GM19372 (cell line): ENCODE results near the gene PCBP2.

ENCODE experiments used
- ATAC-seq: cut with Tn5 transposase; IDR thresholded peaks from one replicate; pipeline ENCODE4 v1.9.1; 2021; ENCODE audit warnings: mild to moderate bottlenecking, low read depth, moderate library complexity; ENCODE audit not compliant: unreplicated experiment

Gene PCBP2

GRCh38 chr12:53505555-53506449, 53.9 kb downstream of the PCBP2 start:
- no peak for ATAC-seq

- ATAC-seq = no peak
Observed at GRCh38 chr12:53506450-53506785, 54.5 kb downstream of the PCBP2 start.

GRCh38 chr12:53506881-53507602, 55.1 kb downstream of the PCBP2 start, which contains the start of gene NPFF:
NPFF (minus strand) TSS chr12:53507484; CDS start chr12:53507474, 10 bp downstream.
- no peak for ATAC-seq

GRCh38 chr12:53507603-53507885, 55.6 kb downstream of the PCBP2 start:
- no peak for ATAC-seq

- peak; percentile 96 for ATAC-seq
Observed at GRCh38 chr12:53508534-53509170, 56.8 kb downstream of the PCBP2 start.

GRCh38 chr12:53510181-53510812, 58.4 kb downstream of the PCBP2 start:
- no peak for ATAC-seq

- no peak for ATAC-seq
Observed at GRCh38 chr12:53513712-53514410, 62.0 kb downstream of the PCBP2 start.

- no peak for ATAC-seq
Observed at GRCh38 chr12:53514628-53515290, 62.9 kb downstream of the PCBP2 start.

GRCh38 chr12:53515291-53515680, 63.4 kb downstream of the PCBP2 start:
- ATAC-seq = no peak

- no peak for ATAC-seq
Observed at GRCh38 chr12:53516758-53517455, 65.0 kb downstream of the PCBP2 start.

GRCh38 chr12:53518381-53518780, 66.5 kb downstream of the PCBP2 start:
- no peak for ATAC-seq

GRCh38 chr12:53523131-53523530, 71.2 kb downstream of the PCBP2 start:
- ATAC-seq = no peak

GRCh38 chr12:53524476-53524875, 72.6 kb downstream of the PCBP2 start:
- ATAC-seq = no peak

- ATAC-seq = no peak
Observed at GRCh38 chr12:53530061-53530460, 78.2 kb downstream of the PCBP2 start.
